CD14-positive monocyte (primary cell): ENCODE results near the gene PCP2. TPM values are rescaled to one million over a fixed set of nuclear protein-coding genes. Genes with fewer than 3 reads are reported as not detected.

Source experiments
- DNase-seq, 3 donors: peaks; one replicate each; pipeline ENCODE4 v3.0.0-alpha.2; 2011 to 2022
- H2AFZ ChIP-seq: 2 replicates; pipeline ENCODE4 v1.6.0; 2012; ENCODE audit warnings: mild to moderate bottlenecking, low read depth, low read length, inconsistent platforms; ENCODE audit not compliant: insufficient read depth, poor library complexity, severe bottlenecking
- H3K27ac ChIP-seq, 2 donors: 1 replicate in 1 of 2; 2 replicates in 1 of 2; pipeline ENCODE4 v1.5.1; 2012 to 2013; ENCODE audit warnings: low read length in 2 of 2, control low read depth in 1 of 2, inconsistent platforms in 1 of 2, low read depth in 1 of 2, mild to moderate bottlenecking in 1 of 2
- H3K27me3 ChIP-seq, 2 donors: one replicate each; pipeline versions ENCODE4 v1.6.0 to v1.6.1; 2011 to 2013; ENCODE audit warnings: low read length in 2 of 2; ENCODE audit not compliant: control insufficient read depth in 2 of 2, insufficient read depth in 2 of 2
- H3K36me3 ChIP-seq, 2 donors: replicated peaks in 1 of 2; 1 replicate in 1 of 2; 2 replicates in 1 of 2; pipeline versions ENCODE4 v1.5.1 to v1.6.1; 2012 to 2013; ENCODE audit warnings: low read length in 2 of 2, control low read depth in 1 of 2, inconsistent platforms in 1 of 2, mild to moderate bottlenecking in 1 of 2; ENCODE audit not compliant: insufficient read depth in 2 of 2, control insufficient read depth in 1 of 2
- H3K4me1 ChIP-seq, 2 donors: 1 replicate in 1 of 2; 2 replicates in 1 of 2; pipeline versions ENCODE4 v1.5.1 to v1.6.1; 2012 to 2013; ENCODE audit warnings: low read length in 2 of 2, control low read depth in 1 of 2, inconsistent platforms in 1 of 2, mild to moderate bottlenecking in 1 of 2, moderate library complexity in 1 of 2; ENCODE audit not compliant: insufficient read depth in 2 of 2, control insufficient read depth in 1 of 2
- H3K4me2 ChIP-seq: replicated peaks from 2 replicates; pipeline ENCODE3; 2012; ENCODE audit warnings: low read length, moderate library complexity, mild to moderate bottlenecking; ENCODE audit not compliant: poor library complexity, severe bottlenecking; ENCODE audit errors: extremely low read depth
- H3K4me3 ChIP-seq, 3 experiments: fragments of 200-600 bp in 1 of 3; sonication (generic) in 1 of 3; replicated peaks in 1 of 3; 1 replicate in 2 of 3; 2 replicates in 1 of 3; pipeline ENCODE4 v1.5.1; 2011 to 2013; ENCODE audit warnings: low read length in 3 of 3, mild to moderate bottlenecking in 3 of 3, control low read depth in 2 of 3, low read depth in 2 of 3, inconsistent platforms in 1 of 3, moderate library complexity in 1 of 3
- H3K79me2 ChIP-seq: 2 replicates; pipeline ENCODE4 v1.6.0; 2012; ENCODE audit warnings: mild to moderate bottlenecking, control low read depth, inconsistent platforms, low read length, moderate library complexity; ENCODE audit not compliant: insufficient read depth
- H3K9ac ChIP-seq: 2 replicates; pipeline ENCODE4 v1.6.0; 2017; ENCODE audit warnings: low read length, mild to moderate bottlenecking; ENCODE audit not compliant: insufficient read depth, poor library complexity, severe bottlenecking
- H3K9me3 ChIP-seq, 2 donors: replicated peaks in 1 of 2; 1 replicate in 1 of 2; 2 replicates in 1 of 2; pipeline versions ENCODE4 v1.5.1 to v1.6.1; 2012 to 2013; ENCODE audit warnings: low read length in 2 of 2, control low read depth in 1 of 2; ENCODE audit not compliant: control insufficient read depth in 1 of 2, insufficient read depth in 1 of 2
- H4K20me1 ChIP-seq: 2 replicates; pipeline ENCODE4 v1.6.0; 2012; ENCODE audit warnings: mild to moderate bottlenecking, low read length, control low read depth, moderate library complexity; ENCODE audit not compliant: insufficient read depth
- H3K27ac Mint-ChIP-seq, 7 donors: one replicate each; pipeline ENCODE4 v1.8.0; 2020; ENCODE audit warnings: mild to moderate bottlenecking in 7 of 7, mixed read lengths in 7 of 7, moderate library complexity in 6 of 7, inconsistent platforms in 2 of 7
- H3K27me3 Mint-ChIP-seq, 3 donors: one replicate each; pipeline ENCODE4 v1.8.0; 2021 to 2022; ENCODE audit warnings: low read depth in 3 of 3, mild to moderate bottlenecking in 3 of 3, mixed read lengths in 3 of 3, moderate library complexity in 3 of 3, inconsistent platforms in 1 of 3
- H3K36me3 Mint-ChIP-seq, 2 donors: one replicate each; pipeline ENCODE4 v1.8.0; 2020; ENCODE audit warnings: mixed read lengths in 2 of 2, inconsistent platforms in 1 of 2, mild to moderate bottlenecking in 1 of 2
- H3K4me1 Mint-ChIP-seq: one replicate; pipeline ENCODE4 v1.8.0; 2020; ENCODE audit warnings: mild to moderate bottlenecking, mixed read lengths
- H3K4me3 Mint-ChIP-seq, 2 donors: one replicate each; pipeline ENCODE4 v1.8.0; 2020; ENCODE audit warnings: mild to moderate bottlenecking in 2 of 2, mixed read lengths in 2 of 2, moderate library complexity in 1 of 2
- H3K9me3 Mint-ChIP-seq, 7 donors: one replicate each; pipeline ENCODE4 v1.8.0; 2020 to 2022; ENCODE audit warnings: mixed read lengths in 7 of 7, mild to moderate bottlenecking in 6 of 7, moderate library complexity in 6 of 7, inconsistent platforms in 2 of 7
- WGBS: methylation state at CpG from one replicate; pipeline ENCODE4 v1.1.5; 2013; ENCODE audit warnings: missing lambda C conversion rate; ENCODE audit not compliant: insufficient coverage; 5-methylcytosine and 5-hydroxymethylcytosine counted together
- intact Hi-C, 2 donors: fragments of 100-400 bp; cut with micrococcal nuclease; formaldehyde crosslinking; loops; one replicate each; pipeline versions ENCODE4 v1.15.0 to v1.15.1; 2023
- polyA plus RNA-seq, 3 donors: library from polyadenylated mRNA; depleted of rRNA in 1 of 3; unstranded in 2 of 3; stranded (reverse) in 1 of 3; fragments of 300-500 nt in 2 of 3; fragments of >200 nt in 1 of 3; fragmentation: Illumina TruSeq in 2 of 3; gene quantifications; 1 replicate in 2 of 3; 2 replicates in 1 of 3; pipeline ENCODE4 v1.2.3, GENCODE V29; 2012 to 2021
- TF ChIP-seq, protein P1 (sequence below): fragments of 200-600 bp; IDR thresholded peaks from one replicate; pipeline ENCODE4 v1.8.0; 2022; ENCODE audit warnings: antibody characterized with exemption, mild to moderate bottlenecking

The PCP2 gene
- polyA plus RNA-seq, 3 donors = 1.8 TPM; not detected in 2

DNA sequence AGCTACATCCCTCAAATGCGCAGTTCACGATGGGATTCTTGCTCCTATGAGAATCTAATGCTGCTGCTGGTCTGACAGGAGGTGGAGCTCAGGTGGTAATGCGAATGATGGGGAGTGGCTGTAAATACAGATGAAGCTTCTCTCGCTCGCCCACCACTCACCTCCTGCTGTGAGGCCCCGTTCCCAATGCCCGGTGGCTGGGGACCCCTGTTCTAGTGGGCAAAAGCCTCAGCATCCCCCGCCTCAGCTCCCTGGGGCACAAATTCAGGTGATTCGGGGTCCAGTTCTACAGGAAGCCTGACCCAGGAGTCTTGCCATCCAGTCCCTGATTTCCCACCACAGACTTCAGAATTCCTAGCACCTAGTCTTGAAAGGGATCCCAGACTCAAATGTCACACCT, 39.0 kb upstream of the PCP2 start:
- H4K20me1 ChIP-seq = no peaks in the 10 kb centered on the region

DNA sequence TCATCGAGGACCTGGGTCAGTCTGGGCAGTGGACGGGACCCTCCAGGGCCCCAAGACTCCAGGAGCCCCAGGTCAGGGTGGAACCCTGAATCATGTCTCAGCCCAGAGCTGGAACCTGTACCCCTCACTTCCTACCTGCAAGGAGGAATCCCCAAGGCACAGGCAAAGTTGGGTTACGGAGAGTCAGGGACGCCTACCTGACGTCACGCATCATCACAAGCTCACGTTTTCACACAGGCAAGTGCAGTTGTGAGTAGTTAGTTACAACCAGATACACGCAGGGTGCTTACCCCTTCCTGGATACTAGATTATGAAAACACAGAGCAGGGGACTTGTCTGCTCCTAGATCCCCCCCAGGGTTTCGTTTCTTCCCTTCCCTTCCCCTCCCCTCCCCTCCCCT, 37.3 kb upstream of the PCP2 start:
- Mint-ChIP-seq H3K27ac (peak overlapping the region in 6 of 7 donors; percentile 70 to 93 (median 88)), H3K4me3 (peak overlapping the region; percentile 85 to 92), H3K27me3 (peaks cover 0 to 5% (median 0%) of the 10 kb centered on the region in 3 donors), H3K4me1 (peaks cover 60% of the 10 kb centered on the region), H3K9me3 (peaks cover 11 to 19% (median 13%) of the 10 kb centered on the region in 7 donors), H3K36me3 (peaks cover 2 to 5% of the 10 kb centered on the region in 2 donors)
- Histone ChIP-seq H3K9me3 (peaks cover 7 to 13% of the 10 kb centered on the region in 2 donors), H3K27me3 (no peaks in the 10 kb centered on the region), H3K4me3 (peak overlapping the region in 2 of 3 experiments; percentile 32 to 73), H3K36me3 (no peaks in the 10 kb centered on the region), H2AFZ (peak overlapping the region; percentile 71), H3K27ac (peak overlapping the region; percentile 45 to 87), H3K4me2 (peak overlapping the region; percentile 81), H4K20me1 (no peaks in the 10 kb centered on the region), H3K9ac (peak overlapping the region; percentile 56), H3K4me1 (peaks cover 48 to 66% of the 10 kb centered on the region in 2 donors), H3K79me2 (peaks cover 20% of the 10 kb centered on the region)
- 52% methylated on average over 4 of the region's 9 CpGs for WGBS
- TF ChIP-seq, protein P1, sequence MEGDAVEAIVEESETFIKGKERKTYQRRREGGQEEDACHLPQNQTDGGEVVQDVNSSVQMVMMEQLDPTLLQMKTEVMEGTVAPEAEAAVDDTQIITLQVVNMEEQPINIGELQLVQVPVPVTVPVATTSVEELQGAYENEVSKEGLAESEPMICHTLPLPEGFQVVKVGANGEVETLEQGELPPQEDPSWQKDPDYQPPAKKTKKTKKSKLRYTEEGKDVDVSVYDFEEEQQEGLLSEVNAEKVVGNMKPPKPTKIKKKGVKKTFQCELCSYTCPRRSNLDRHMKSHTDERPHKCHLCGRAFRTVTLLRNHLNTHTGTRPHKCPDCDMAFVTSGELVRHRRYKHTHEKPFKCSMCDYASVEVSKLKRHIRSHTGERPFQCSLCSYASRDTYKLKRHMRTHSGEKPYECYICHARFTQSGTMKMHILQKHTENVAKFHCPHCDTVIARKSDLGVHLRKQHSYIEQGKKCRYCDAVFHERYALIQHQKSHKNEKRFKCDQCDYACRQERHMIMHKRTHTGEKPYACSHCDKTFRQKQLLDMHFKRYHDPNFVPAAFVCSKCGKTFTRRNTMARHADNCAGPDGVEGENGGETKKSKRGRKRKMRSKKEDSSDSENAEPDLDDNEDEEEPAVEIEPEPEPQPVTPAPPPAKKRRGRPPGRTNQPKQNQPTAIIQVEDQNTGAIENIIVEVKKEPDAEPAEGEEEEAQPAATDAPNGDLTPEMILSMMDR = no peak
- DNase-seq = peak in 1 of 3 donors; percentile 34
- intact Hi-C loops = no loop called here

More for the DNA sequence above, 39.0 kb upstream of the PCP2 start:
- no peak overlapping the region for H2AFZ ChIP-seq
- Mint-ChIP-seq H3K4me1 (peaks cover 77% of the 10 kb centered on the region), H3K27ac (peak overlapping the region in 2 of 7 donors; percentile 53 to 63), H3K4me3 (no peak overlapping the region), H3K27me3 (peaks cover 0 to 4% (median 0%) of the 10 kb centered on the region in 3 donors), H3K36me3 (peaks cover 2 to 5% of the 10 kb centered on the region in 2 donors), H3K9me3 (peaks cover 11 to 17% (median 13%) of the 10 kb centered on the region in 7 donors)
- TF ChIP-seq, protein P1 = no peak
- peak overlapping the region in 1 of 2 donors; percentile 81 for H3K27ac ChIP-seq
- no peak for DNase-seq
- intact Hi-C loops = no loop called here
- WGBS = 71% methylated on average over 5 of the region's 9 CpGs
- H3K79me2 ChIP-seq = peaks cover 37% of the 10 kb centered on the region
- no peak overlapping the region for H3K4me2 ChIP-seq
- H3K36me3 ChIP-seq = no peaks in the 10 kb centered on the region
- no peaks in the 10 kb centered on the region for H3K27me3 ChIP-seq
- no peak overlapping the region for H3K4me3 ChIP-seq
- peaks cover 65 to 81% of the 10 kb centered on the region in 2 donors for H3K4me1 ChIP-seq
- peaks cover 7 to 13% of the 10 kb centered on the region in 2 donors for H3K9me3 ChIP-seq
- H3K9ac ChIP-seq = no peak overlapping the region
